ENCODE measurements around the gene KRTAP10-11. TPM values are rescaled to one million over a fixed set of nuclear protein-coding genes. Genes with fewer than 3 reads are reported as not detected.

The KRTAP10-11 gene
- total RNA-seq, 4 donors from 2014 or later, result not detected

DNA sequence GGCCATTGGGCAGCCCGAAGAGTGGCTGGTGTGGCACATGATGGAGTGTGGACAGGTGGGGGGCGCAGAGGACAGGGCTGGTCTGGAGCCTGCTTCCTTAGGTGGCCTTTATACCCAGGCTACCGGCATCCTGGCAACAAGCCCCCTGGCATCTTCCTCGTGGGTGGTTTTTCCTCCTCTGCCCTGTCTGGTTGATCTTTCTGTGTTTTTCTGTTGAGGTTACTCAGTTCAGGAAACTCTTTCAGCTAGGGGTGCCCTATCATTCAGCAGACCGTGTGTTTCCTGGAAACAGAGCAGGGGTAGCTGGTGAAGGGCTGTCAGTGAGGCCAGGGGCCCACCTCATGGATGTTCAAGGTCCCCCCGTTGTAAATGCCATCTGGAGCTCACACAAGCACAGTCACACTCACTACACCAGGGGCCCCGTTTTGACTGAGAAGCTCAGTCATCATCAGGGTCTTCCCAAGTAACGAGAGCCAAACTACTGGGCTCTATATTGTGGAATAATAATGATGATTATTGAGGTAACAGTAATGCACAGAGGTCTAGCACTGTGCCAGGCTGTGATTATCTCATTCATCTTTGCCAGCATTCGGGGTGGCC lies 8.5 kb downstream of the KRTAP10-11 start, which contains the start of gene KRTAP12-4:
KRTAP12-4 (minus strand) TSS at position 84 of the 600 bp plus-strand sequence; CDS start at position 39, 45 bp downstream.
- Histone ChIP-seq H3K4me3 (replicated peaks in 1 of 3) (no peak within 1 kb of the TSS), H3K9me3 (no peaks in the 10 kb centered on the region), H3K27me3 (no peaks in the 10 kb centered on the region), H3K4me1 (no peaks in the 10 kb centered on the region), H3K36me3 (no peaks in the 10 kb centered on the region), H3K27ac (no peak within 1 kb of the TSS)
- WGBS, 2 donors, result 63 to 82% methylated on average over 7 to 9 of the region's 9 CpGs
- intact Hi-C loops (cut with DNase I), result no loop called here
- no peak for DNase-seq
- TF ChIP-seq POLR2A (IDR thresholded peaks at IDR 0.05) (no peak), CTCF (IDR thresholded peaks at IDR 0.05) (no peak)

GRCh38 chr21:44656868-44657267 lies 10.7 kb downstream of the KRTAP10-11 start:
- H3K4me3 ChIP-seq (replicated peaks in 1 of 3), result no peak overlapping the region
- H3K27ac ChIP-seq, result no peak overlapping the region
- H3K4me1 ChIP-seq, result no peaks in the 10 kb centered on the region
- no peak for DNase-seq
- H3K27me3 ChIP-seq, result no peaks in the 10 kb centered on the region
- H3K9me3 ChIP-seq, result no peaks in the 10 kb centered on the region
- H3K36me3 ChIP-seq, result no peaks in the 10 kb centered on the region
- no peak for TF ChIP-seq CTCF (IDR thresholded peaks at IDR 0.05)
- no peak for TF ChIP-seq POLR2A (IDR thresholded peaks at IDR 0.05)
- WGBS, 2 donors, result 32 to 61% methylated on average over 1 of the region's 1 CpG
- intact Hi-C loops (cut with DNase I), result no loop called here

DNA sequence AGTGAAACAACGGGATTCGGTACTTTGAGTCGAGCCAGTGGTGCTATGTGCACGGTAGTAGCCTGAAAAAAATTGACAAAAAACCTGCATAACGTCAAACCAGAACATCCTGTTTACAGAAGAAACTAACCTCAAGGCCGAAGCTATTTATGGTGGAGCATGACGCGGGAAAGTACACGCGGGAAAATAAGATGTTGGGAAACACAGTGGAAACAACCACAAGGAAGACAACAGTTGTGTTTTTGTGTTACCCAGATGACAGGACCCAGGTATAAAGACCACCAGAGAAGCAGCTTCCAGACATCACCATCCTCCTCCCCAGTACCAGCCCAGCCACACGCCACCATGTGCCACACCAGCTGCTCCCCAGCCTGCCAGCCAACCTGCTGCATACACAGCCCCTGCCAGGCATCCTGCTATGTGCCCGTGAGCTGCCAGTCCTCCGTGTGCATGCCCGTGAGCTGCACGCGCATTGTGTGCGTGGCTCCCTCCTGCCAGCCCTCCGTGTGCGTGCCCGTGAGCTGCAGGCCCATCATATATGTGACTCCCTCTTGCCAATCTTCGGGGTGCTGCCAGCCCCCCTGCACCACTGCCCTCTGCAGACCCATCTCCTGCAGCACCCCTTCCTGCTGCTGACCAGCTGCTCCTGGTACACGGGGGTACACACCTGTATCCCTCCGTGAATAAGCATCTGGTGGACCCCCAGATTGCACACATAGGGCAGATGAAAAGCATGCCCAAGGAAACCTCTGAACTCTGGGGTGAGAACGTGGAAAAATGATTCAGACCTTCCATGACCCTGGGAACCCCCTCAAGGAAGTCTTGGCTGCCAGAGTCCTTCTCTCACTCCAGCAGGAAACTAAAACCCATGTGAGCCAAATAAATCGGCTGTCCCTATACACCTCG lies 11.7 kb downstream of the KRTAP10-11 start, which contains the start of gene KRTAP12-3:
KRTAP12-3 (plus strand) TSS at position 298 of the 906 bp plus-strand sequence; CDS start at position 346, 48 bp downstream.
- no peak for DNase-seq
- Histone ChIP-seq H3K4me1 (no peaks in the 10 kb centered on the region), H3K27ac (no peak within 1 kb of the TSS), H3K9me3 (no peaks in the 10 kb centered on the region), H3K4me3 (replicated peaks in 1 of 3) (no peak within 1 kb of the TSS), H3K27me3 (no peaks in the 10 kb centered on the region), H3K36me3 (no peaks in the 10 kb centered on the region)
- 71 to 81% methylated on average over 17 to 26 of the region's 26 CpGs for WGBS, 2 donors
- no peak for TF ChIP-seq CTCF (IDR thresholded peaks at IDR 0.05)
- TF ChIP-seq POLR2A (IDR thresholded peaks at IDR 0.05), result no peak
- intact Hi-C loops (cut with DNase I), result no loop called here

DNA sequence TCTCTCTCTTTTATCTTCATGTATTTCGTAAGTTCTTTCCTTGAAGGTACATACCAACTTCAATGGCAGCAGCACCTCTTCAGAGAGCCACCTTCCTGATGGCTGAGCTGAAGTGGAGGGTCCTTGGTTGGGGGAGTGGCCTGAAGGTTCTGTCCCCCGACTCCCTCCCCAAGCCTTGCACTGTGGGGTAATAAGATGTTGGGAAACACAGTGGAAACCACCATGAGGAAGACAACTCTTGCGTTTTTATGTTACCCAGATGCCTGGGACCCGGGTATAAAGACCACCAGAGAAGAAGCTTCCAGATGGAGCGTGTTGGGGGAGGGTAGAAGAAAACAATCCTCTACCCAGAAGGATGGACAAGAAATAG lies 12.3 kb downstream of the KRTAP10-11 start:
- no peak for DNase-seq
- no peak overlapping the region for H3K27ac ChIP-seq
- TF ChIP-seq CTCF (IDR thresholded peaks at IDR 0.05), result no peak
- TF ChIP-seq POLR2A (IDR thresholded peaks at IDR 0.05), result no peak
- intact Hi-C loops (cut with DNase I), result no loop called here
- H3K4me3 ChIP-seq (replicated peaks in 1 of 3), result no peak overlapping the region
- H3K4me1 ChIP-seq, result no peaks in the 10 kb centered on the region
- 84 to 87% methylated on average over 5 of the region's 5 CpGs for WGBS, 2 donors
- no peaks in the 10 kb centered on the region for H3K9me3 ChIP-seq
- no peaks in the 10 kb centered on the region for H3K27me3 ChIP-seq
- H3K36me3 ChIP-seq, result no peaks in the 10 kb centered on the region
